Hematopoietic multipotent progenitor cell treated with erythropoietin and hydrocortisone succinate and interleukin-3 and kit ligand, for 17 days (in vitro differentiated cells): ENCODE data around the gene DTWD1.
"Not testable (repeated sequence)": the region's sequence is repeated elsewhere in the genome, so short reads cannot be mapped to it uniquely, and the experiment has no call there.

Experiments used
- DNase-seq: peaks from one replicate; pipeline ENCODE4 v3.0.0-alpha.2; 2015; ENCODE audit warnings: low spot score

The DTWD1 gene

GRCh38 chr15:49620658-49621368 lies at the start of gene DTWD1, which contains the start of gene FAM227B:
TSS of gene DTWD1 (plus strand) at chr15:49621048. CDS start at chr15:49625168, 4,120 bp downstream.
TSS of gene FAM227B (minus strand) at chr15:49620818. CDS start at chr15:49615171, 5,647 bp downstream.
- peak; percentile 89 for DNase-seq

- no peak for DNase-seq
These were observed 47.4 kb upstream of the DTWD1 start for GRCh38 chr15:49573421-49573820.

- no peak for DNase-seq
These were observed 31.8 kb upstream of the DTWD1 start for GRCh38 chr15:49589030-49589429.

- not testable (repeated sequence) for DNase-seq
These were observed 28.0 kb upstream of the DTWD1 start for GRCh38 chr15:49592829-49593316.

- no peak for DNase-seq
These were observed 16.0 kb upstream of the DTWD1 start for GRCh38 chr15:49604625-49605409.

- DNase-seq = no peak
These were observed 15.3 kb upstream of the DTWD1 start for GRCh38 chr15:49605588-49605987.

- no peak for DNase-seq
These were observed 14.3 kb upstream of the DTWD1 start for GRCh38 chr15:49606594-49606993.

GRCh38 chr15:49610157-49610918 lies 10.5 kb upstream of the DTWD1 start:
- no peak for DNase-seq

GRCh38 chr15:49612240-49612639 lies 8.6 kb upstream of the DTWD1 start:
- DNase-seq = not testable (repeated sequence)

- no peak for DNase-seq
These were observed 1.6 kb upstream of the DTWD1 start for GRCh38 chr15:49619226-49619625.

GRCh38 chr15:49620199-49620598 lies 649 bp upstream of the DTWD1 start:
- DNase-seq = no peak

- peak; percentile 21 for DNase-seq
These were observed 558 bp downstream of the DTWD1 start for GRCh38 chr15:49621401-49621811.

GRCh38 chr15:49621887-49622286 lies 1.0 kb downstream of the DTWD1 start:
- no peak for DNase-seq

- DNase-seq = no peak
These were observed 1.7 kb downstream of the DTWD1 start for GRCh38 chr15:49622561-49622960.

- DNase-seq = no peak
These were observed 3.2 kb downstream of the DTWD1 start for GRCh38 chr15:49624056-49624455.

- no peak for DNase-seq
These were observed 4.7 kb downstream of the DTWD1 start for GRCh38 chr15:49625460-49626036.

- DNase-seq = no peak
These were observed 6.6 kb downstream of the DTWD1 start for GRCh38 chr15:49627407-49627877.

GRCh38 chr15:49628379-49628778 lies 7.5 kb downstream of the DTWD1 start:
- no peak for DNase-seq

GRCh38 chr15:49637857-49638256 lies 17.0 kb downstream of the DTWD1 start:
- DNase-seq = no peak

GRCh38 chr15:49644364-49644794 lies 23.5 kb downstream of the DTWD1 start:
- DNase-seq = peak; percentile 30

- no peak for DNase-seq
These were observed 24.4 kb downstream of the DTWD1 start for GRCh38 chr15:49645277-49645676.

- peak; percentile 29 for DNase-seq
These were observed 25.1 kb downstream of the DTWD1 start for GRCh38 chr15:49645941-49646340.
